ENCODE measurements around the gene MS4A6A.

The MS4A6A gene

GRCh38 chr11:60128376-60128775 is 54.5 kb downstream of the MS4A6A start:
- H3K27me3 ChIP-seq (ENCODE audit: control insufficient read depth, insufficient read depth, low read length) = no peaks in the 10 kb centered on the region
- no peaks in the 10 kb centered on the region for H3K36me3 ChIP-seq (ENCODE audit: control insufficient read depth, insufficient read depth, low read length)
- no peaks in the 10 kb centered on the region for H3K79me2 ChIP-seq
- H3K4me2 ChIP-seq (ENCODE audit: low read length) = no peak overlapping the region
- no peak overlapping the region for H3K27ac ChIP-seq
- no peak overlapping the region for H3K9ac ChIP-seq
- no peaks in the 10 kb centered on the region for H3K4me1 ChIP-seq
- H3K9me3 ChIP-seq (ENCODE audit: control insufficient read depth, low read length) = no peaks in the 10 kb centered on the region
- TF ChIP-seq, protein P1, sequence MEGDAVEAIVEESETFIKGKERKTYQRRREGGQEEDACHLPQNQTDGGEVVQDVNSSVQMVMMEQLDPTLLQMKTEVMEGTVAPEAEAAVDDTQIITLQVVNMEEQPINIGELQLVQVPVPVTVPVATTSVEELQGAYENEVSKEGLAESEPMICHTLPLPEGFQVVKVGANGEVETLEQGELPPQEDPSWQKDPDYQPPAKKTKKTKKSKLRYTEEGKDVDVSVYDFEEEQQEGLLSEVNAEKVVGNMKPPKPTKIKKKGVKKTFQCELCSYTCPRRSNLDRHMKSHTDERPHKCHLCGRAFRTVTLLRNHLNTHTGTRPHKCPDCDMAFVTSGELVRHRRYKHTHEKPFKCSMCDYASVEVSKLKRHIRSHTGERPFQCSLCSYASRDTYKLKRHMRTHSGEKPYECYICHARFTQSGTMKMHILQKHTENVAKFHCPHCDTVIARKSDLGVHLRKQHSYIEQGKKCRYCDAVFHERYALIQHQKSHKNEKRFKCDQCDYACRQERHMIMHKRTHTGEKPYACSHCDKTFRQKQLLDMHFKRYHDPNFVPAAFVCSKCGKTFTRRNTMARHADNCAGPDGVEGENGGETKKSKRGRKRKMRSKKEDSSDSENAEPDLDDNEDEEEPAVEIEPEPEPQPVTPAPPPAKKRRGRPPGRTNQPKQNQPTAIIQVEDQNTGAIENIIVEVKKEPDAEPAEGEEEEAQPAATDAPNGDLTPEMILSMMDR (IDR thresholded peaks at IDR 0.05) = no peak
- no peak overlapping the region for H2AFZ ChIP-seq
- no peak overlapping the region for H3K4me3 ChIP-seq (ENCODE audit: low read depth, low read length)

GRCh38 chr11:60127311-60127811 is 55.5 kb downstream of the MS4A6A start:
- Histone ChIP-seq H3K79me2 (no peaks in the 10 kb centered on the region), H2AFZ (no peak overlapping the region), H3K4me3 (ENCODE audit: low read depth, low read length) (no peak overlapping the region), H3K27ac (no peak overlapping the region), H3K9me3 (ENCODE audit: control insufficient read depth, low read length) (no peaks in the 10 kb centered on the region), H3K4me2 (ENCODE audit: low read length) (no peak overlapping the region), H3K36me3 (ENCODE audit: control insufficient read depth, insufficient read depth, low read length) (no peaks in the 10 kb centered on the region), H3K9ac (no peak overlapping the region), H3K4me1 (no peaks in the 10 kb centered on the region), H3K27me3 (ENCODE audit: control insufficient read depth, insufficient read depth, low read length) (no peaks in the 10 kb centered on the region)
- TF ChIP-seq, protein P1 (IDR thresholded peaks at IDR 0.05) = no peak

GRCh38 chr11:60125956-60126585 is 56.8 kb downstream of the MS4A6A start:
- no peak overlapping the region for H3K9ac ChIP-seq
- H3K4me1 ChIP-seq = no peaks in the 10 kb centered on the region
- no peak overlapping the region for H3K4me2 ChIP-seq (ENCODE audit: low read length)
- H3K9me3 ChIP-seq (ENCODE audit: control insufficient read depth, low read length) = no peaks in the 10 kb centered on the region
- no peak overlapping the region for H3K27ac ChIP-seq
- no peak overlapping the region for H3K4me3 ChIP-seq (ENCODE audit: low read depth, low read length)
- no peak overlapping the region for H2AFZ ChIP-seq
- no peaks in the 10 kb centered on the region for H3K79me2 ChIP-seq
- TF ChIP-seq, protein P1 (IDR thresholded peaks at IDR 0.05) = no peak
- no peaks in the 10 kb centered on the region for H3K27me3 ChIP-seq (ENCODE audit: control insufficient read depth, insufficient read depth, low read length)
- no peaks in the 10 kb centered on the region for H3K36me3 ChIP-seq (ENCODE audit: control insufficient read depth, insufficient read depth, low read length)

GRCh38 chr11:60124802-60125432 is 58.0 kb downstream of the MS4A6A start:
- no peak overlapping the region for H3K27ac ChIP-seq

More at GRCh38 chr11:60124802-60125432, 58.0 kb downstream of the MS4A6A start:
- no peak overlapping the region for H3K9ac ChIP-seq
- H2AFZ ChIP-seq = no peak overlapping the region
- no peak overlapping the region for H3K4me2 ChIP-seq (ENCODE audit: low read length)
- H3K27me3 ChIP-seq (ENCODE audit: control insufficient read depth, insufficient read depth, low read length) = no peaks in the 10 kb centered on the region
- no peak overlapping the region for H3K4me3 ChIP-seq (ENCODE audit: low read depth, low read length)
- no peaks in the 10 kb centered on the region for H3K9me3 ChIP-seq (ENCODE audit: control insufficient read depth, low read length)
- no peaks in the 10 kb centered on the region for H3K79me2 ChIP-seq
- TF ChIP-seq, protein P1 (IDR thresholded peaks at IDR 0.05) = no peak
- no peaks in the 10 kb centered on the region for H3K36me3 ChIP-seq (ENCODE audit: control insufficient read depth, insufficient read depth, low read length)
- no peaks in the 10 kb centered on the region for H3K4me1 ChIP-seq

Data from parathyroid adenoma (tissue), 2 donors.